GM10266 (cell line): ENCODE measurements around the gene MAP7D3.

Source experiments
- DNase-seq: peaks from one replicate; pipeline ENCODE4 v3.0.0; 2012; ENCODE audit errors: extremely low spot score
- CTCF ChIP-seq: IDR thresholded peaks from 2 replicates; pipeline ENCODE4 v1.5.1; 2012; ENCODE audit warnings: mild to moderate bottlenecking, low read depth; ENCODE audit not compliant: control insufficient read depth, insufficient read depth; ENCODE audit errors: missing control alignments

MAP7D3 gene

DNA sequence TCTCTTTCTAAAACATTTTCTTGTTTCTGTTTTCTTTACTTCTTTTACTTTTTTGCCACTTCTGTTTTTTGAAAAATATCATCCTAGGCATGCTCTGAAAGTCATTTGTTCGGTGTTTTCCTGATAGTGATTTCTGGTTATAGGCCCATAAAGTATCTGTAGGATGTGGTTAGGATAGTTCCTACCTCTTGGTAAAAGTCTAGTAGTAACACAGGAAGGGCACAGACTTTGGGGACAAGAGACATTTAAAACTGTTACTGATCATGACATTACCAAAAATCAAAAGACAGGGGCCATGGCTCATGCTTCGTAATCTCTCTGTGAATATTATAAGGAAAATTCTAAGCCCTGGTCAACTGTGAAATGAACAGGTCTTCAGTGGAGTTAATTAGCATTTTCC, 59.1 kb downstream of the MAP7D3 start:
- no peak for TF ChIP-seq CTCF
- no peak for DNase-seq

DNA sequence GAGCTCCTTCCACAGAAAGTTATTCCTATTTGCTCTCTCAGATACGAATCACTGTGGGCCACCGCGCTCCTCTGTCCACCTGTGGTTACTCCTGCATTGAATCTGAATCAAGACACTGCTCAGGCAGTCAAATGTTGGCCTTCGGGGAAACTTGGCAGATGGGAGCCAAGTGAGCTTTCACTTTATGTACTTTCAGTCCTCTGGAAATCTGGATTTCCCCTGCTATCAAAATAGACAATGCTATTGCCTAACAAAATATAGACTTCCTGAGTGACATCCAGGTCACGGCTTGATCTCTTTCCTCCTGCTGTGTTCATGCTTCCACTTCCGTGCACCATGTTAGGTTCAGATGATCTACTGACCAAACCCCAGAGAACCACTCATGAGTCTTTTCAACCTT, 60.0 kb downstream of the MAP7D3 start:
- no peak for TF ChIP-seq CTCF
- DNase-seq = no peak

DNA sequence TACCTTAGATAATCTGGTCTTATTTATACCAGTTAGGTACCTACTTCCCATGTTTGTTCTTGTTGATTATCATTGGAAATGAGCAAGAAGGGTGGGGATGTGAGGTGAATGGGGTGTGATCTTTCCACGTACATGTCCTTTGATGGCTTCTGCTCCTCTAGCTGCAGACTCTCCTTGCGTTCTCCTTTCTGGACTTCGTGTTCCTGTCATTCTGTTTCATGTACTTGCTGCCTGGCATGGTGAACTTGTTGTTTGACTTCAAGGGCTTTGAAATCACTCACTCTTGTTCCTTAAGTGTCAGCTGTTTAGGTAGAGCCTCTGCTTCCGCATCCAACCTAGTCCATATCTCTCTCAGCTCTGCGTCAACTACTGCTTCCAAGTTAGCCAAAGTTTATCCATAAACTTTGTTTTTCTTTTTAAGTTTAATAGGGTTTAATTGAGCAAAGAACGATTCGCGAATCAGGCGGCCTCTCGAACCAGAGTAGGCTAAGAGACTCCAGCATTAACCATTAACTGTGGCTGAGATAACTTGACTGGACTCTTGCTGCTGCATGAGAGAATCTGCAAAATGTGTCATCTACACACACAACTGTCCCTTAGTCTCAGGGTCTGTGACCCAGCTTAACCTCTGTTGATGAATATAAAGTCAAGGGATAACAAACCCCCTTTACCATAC, 61.0 kb downstream of the MAP7D3 start:
- TF ChIP-seq CTCF = no peak
- no peak for DNase-seq

DNA sequence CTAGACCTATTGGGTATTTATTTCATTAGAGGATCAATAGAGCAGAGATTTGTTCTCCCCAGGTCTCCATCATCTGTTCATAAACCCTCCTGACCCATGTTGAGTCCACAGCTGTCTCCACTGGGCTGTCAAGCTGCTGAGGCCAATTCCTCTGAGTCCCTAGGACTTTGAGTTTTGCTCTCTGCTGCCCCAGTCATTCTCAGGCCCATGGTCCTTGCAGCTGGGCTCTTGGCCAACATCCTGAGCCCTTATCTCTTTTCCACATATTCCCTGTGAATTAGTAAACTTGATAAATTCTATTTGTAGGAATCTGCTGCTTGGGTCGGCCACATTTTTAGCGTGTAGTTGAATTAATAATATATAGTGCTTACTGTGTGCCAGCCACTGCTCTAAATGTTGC, 62.0 kb downstream of the MAP7D3 start:
- no peak for TF ChIP-seq CTCF
- no peak for DNase-seq

GRCh38 chrX:136186023-136186413, 65.2 kb downstream of the MAP7D3 start:
- DNase-seq = no peak
- TF ChIP-seq CTCF = no peak

- no peak for DNase-seq
- TF ChIP-seq CTCF = no peak
These were observed 65.7 kb downstream of the MAP7D3 start for GRCh38 chrX:136185401-136186022.

DNA sequence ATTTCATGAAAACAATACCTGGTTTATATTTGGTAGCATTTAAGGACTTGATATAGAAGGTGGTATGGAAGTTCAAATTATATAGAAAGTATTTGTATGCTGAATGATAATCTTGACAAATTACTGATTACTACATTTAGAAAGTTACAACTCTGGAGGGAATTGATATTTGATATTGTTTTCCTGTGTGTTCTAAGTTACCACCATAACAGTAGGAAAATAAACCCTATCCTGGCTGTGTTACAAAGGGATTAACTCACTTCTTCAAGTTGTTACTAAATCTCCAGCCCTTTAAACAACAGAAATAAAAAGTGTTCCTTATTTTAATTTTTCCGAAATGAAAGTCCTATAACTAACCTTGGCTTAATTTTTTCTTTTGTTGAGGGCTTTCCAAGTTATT, 67.3 kb downstream of the MAP7D3 start:
- TF ChIP-seq CTCF = no peak
- no peak for DNase-seq
